Stimulated activated CD4-positive, alpha-beta T cell treated with anti-CD3 and anti-CD28 coated beads, Interleukin-4, amount 100 ng/mL, for 24 hours (primary cell): ENCODE measurements around the gene CPB2.

ENCODE experiments used
- DNase-seq: peaks from one replicate; pipeline ENCODE4 v3.0.0-alpha.2; 2020

The CPB2 gene

GRCh38 chr13:46126552-46127357 is 21.9 kb upstream of the CPB2 start:
- DNase-seq: peak; percentile 69

- DNase-seq: no peak
Observed at GRCh38 chr13:46126056-46126455, 21.2 kb upstream of the CPB2 start.

DNA sequence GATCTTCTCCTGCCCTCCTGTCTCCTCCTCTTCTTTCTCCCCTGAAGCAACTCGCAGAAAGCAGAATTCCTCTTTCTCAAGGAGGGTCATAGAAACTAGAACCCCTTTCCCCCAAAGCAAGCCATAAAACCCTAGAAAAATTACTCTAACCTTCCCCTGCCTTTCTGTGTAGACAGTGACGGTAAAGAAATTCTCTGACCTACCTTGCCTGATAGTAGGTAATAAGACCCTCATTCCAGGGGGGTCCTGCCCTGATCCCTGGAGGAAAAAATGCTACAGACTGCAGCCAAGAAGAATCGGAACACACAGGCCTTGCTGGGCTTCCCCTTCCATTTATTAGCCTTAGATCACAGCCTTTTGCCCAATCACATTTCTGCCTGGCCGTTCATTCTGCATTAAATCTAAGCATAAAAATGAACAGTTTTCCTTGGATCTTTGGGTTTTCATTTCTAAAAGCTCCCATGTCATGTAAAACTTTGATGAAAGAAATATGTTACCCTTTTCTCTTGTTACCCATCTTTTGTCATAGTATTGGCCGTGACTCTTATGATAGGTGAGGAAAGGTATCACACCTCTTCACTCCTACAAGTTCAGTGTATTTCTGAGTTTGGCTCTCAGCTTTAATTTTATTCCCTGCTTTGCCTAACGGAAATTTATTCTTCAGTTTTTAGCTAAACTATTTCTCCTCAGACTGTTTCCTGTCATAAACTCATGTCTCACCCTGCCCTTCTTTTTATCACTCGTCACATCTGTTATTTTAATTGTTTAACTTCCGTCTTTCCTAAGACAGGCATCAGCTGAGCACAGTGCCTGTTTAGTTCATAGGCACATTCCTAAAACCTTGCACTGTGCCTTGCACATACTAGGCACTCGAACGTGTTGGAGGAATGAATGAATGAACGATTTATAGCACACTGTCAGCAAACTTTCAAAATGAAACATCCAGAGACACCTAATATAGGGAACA is 20.4 kb upstream of the CPB2 start:
- no peak for DNase-seq

DNA sequence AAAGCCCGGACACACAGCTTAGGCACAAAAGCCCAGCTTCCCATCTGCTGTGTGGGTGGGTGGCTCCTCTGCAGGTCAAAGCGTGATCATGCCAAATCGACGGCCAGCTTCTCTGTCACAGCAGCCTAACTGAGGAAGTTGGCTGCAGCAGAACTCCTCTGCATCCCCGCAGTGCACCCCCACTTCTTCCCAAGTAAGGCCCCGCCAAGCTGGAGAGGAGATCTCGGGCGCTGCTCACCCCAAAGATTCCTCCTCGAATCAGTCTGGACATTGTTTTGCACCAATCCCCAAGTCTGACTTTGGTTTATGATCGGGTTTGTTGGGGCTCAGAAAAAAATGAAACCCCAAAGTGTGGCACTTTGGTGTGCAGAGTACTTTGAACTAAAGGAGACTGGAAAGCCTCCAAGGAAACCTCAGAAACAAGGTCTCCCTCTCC is 19.7 kb upstream of the CPB2 start:
- DNase-seq: peak; percentile 14

- DNase-seq: no peak
Observed at GRCh38 chr13:46122304-46122703, 17.5 kb upstream of the CPB2 start.

DNA sequence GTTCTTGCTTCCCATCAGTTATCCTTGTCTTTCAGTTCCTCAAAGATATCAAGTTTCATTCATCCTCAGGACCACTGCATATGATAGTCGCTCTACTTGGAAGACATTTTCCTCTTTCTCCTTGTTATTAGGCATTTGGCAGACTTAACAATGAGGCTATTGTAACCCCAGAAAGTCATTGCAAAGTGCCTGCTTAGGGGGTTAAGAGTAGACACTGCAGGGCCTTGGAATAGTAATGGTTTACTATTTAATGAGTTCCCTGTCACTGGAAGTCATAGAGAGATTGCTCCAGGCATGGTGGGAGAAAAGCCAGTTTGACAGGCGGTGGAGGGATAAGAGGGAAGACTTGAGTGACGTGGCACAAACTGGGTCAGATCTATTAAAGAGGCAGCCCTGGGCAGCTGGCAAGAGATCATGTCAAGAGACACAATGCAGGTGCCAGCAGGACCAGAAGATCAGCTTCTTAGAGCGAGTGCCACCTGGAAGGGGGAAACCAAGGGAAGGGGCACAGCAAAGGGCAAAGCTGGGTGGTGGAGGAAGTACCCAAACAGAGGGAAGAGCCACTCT is 16.8 kb upstream of the CPB2 start:
- DNase-seq: no peak

GRCh38 chr13:46121033-46121432 is 16.2 kb upstream of the CPB2 start:
- DNase-seq: no peak

DNA sequence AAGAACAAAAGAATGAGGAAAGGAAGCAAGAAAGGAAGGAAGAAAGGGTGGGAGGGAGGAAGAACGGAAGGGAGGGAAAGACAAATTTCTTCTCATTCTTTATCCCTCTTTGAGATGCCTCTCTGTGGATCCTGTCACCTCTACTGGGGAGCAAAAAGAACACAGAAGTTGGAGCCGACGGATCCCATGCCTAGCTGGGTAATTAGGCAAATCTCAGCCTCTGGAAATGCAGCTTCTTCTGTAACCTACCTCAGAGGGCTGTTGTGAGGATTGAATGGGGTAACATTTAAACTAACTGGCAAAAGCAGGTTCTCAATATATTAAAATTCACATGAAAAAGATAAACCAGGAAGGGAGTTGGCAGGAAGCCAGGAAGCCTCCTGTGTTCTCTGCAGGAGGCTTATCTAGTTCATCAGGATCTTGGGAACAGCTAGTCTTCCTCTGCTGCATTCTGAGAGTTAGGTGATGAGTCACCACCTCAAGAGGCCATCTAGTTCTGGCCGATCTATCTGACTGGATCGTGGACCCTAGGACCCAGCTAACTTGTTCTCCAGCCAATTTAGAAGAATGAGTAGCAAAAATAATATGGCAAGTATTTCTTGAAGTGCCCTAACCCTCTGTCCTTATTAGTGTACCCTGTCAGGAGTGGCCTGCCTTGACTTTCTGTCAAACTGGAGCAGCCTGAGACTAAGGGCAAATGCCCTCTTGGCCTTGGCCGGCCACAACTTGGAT is 15.2 kb upstream of the CPB2 start:
- DNase-seq: no peak

DNA sequence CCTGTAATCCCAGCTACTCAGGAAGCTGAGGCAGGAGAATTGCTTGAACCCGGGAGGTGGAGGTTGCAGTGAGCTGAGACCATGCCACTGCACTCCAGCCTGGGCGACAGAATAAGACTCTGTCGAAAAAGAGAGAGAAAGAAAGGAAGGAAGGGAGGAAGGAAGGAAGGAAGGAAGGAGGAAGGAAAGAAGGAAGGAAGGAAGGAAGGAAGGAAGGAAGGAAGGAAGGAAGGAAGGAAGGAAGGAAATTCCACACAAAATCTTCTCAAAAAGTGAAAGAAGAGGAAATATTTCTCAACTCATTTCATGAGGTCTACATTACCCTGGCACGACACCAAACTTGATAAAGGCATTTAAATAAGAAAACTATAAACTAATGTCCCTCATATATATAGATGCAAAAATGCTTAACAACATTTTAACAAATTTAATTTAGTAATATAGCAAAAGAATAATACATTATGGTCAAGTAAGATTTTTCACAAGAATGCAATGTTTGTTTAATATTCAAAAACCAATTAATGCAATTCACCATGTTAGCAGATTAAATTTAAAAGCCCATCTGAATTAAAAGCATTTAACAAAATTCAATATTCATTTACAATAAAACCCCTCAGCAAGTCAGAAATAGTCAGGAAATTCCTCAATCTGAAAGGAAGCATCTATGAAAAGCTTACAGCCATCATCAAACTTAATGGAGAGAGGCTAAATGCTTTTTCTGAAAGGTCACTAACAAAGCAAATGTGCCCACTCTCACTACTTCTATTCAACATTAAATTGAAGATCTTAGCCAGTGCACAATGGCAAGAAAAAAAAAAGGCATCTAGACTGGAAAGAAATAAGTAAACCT is 12.0 kb upstream of the CPB2 start:
- no peak for DNase-seq

GRCh38 chr13:46114613-46115012 is 9.8 kb upstream of the CPB2 start:
- no peak for DNase-seq

GRCh38 chr13:46113596-46113995 is 8.8 kb upstream of the CPB2 start:
- DNase-seq: no peak

DNA sequence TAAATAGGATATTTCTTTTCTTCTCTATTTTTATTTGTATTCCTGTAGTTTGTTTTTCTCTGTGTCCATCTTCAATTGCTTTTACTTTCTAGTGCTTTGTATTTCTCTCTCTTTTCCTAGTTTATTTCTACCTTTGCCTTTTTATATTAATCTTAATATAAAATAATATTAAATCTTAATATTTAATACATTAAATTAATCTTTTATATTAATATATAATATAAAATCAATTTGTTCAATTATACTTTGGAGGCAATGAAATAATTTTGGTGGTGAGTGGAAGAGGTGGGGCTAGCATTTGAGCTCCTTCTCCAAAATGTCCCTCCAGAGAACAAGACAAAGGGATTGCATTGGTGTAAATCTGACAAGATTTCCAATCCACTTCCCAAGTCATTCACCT is 6.3 kb upstream of the CPB2 start:
- no peak for DNase-seq

DNA sequence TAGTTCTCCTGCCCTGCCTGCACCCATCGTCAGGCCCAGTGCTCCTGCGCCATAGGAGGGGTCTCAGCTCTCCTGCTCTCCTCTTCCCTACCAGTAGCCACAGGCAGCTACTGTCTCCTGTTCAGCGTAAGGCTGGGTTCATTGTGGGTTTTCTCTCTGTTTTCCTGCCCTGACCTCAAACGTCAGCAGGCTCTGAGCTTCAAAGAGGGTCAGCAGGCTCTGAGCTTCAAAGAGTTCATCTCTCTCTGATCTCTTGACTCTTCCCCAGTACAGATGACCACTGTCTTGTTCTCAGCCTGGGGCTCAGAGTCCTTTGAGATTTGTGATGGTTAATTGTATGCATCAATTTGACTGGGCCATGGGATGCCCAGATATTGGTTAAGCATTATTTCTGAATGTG is 4.6 kb upstream of the CPB2 start:
- DNase-seq: no peak

DNA sequence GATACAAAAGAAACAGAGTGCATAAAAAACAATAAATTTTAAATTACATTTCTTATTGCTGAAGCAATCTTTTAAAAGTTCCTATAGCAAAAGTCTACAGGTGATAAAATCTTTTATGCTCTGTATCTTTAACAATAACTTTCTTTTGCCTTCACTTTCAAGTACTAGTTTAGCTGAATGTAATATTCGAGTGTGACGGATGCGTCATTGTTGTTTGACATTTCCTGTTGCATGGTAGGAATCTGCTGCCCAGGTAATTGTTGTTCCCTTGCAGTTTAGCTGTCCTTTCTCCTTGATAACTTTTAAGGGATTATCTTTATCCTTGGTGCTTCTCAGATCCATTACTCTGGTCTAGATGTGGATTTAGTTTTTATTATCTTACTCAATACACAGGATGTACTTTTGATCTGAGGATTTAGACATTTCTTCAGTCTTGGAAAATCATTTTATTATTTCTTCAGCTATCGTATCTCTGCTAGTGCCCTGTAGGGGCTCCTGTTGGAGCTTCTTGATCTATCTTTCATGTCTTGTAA is 2.1 kb upstream of the CPB2 start:
- no peak for DNase-seq

GRCh38 chr13:46103037-46103436 is 1.8 kb downstream of the CPB2 start:
- DNase-seq: no peak

- DNase-seq: no peak
Observed at GRCh38 chr13:46102255-46102605, 2.6 kb downstream of the CPB2 start.

DNA sequence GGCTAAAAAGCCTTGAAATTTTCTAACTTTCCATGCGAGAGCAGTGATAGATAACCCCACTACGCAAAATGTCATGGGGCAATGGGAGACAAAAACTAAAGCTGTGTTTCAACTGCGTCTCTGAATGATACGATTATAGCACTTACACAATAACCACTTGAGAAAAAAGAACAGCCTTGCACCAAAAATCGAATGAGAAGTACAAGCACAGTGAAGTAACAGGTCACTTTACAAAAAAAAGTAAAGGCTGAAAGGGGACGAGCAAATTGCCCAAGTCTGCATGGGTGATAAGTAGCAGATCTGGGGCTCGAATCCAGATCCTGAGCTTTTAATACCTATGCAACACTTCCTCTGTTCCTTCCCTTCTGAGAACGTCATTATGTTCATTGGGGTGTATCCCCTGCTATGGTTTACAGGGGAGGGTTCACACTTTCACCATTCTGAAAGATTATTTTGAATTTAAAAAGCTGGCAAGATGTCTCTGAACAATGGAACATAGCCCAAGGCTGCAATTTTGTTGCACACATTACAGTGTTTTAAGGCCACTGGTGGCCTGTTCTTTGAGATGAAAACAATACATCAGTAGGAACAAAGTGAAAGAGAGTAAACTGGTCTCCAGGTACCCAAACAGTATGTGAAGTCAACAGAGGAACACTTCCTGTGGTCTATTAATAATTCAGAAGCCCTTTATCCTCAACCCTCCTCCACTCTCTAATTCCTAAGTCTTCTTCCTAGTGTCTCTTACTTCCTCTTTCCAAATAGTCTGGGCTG is 3.2 kb downstream of the CPB2 start:
- no peak for DNase-seq

- DNase-seq: no peak
Observed at GRCh38 chr13:46101002-46101401, 3.8 kb downstream of the CPB2 start.

GRCh38 chr13:46100191-46100815 is 4.5 kb downstream of the CPB2 start:
- no peak for DNase-seq

- no peak for DNase-seq
Observed at GRCh38 chr13:46097663-46098062, 7.2 kb downstream of the CPB2 start.
